ENCODE results near the gene MUC5AC. TPM values are rescaled to one million over a fixed set of nuclear protein-coding genes. Genes with fewer than 3 reads are reported as not detected.

Gene MUC5AC
- total RNA-seq, 1 donor from 2014 or later: not detected

DNA sequence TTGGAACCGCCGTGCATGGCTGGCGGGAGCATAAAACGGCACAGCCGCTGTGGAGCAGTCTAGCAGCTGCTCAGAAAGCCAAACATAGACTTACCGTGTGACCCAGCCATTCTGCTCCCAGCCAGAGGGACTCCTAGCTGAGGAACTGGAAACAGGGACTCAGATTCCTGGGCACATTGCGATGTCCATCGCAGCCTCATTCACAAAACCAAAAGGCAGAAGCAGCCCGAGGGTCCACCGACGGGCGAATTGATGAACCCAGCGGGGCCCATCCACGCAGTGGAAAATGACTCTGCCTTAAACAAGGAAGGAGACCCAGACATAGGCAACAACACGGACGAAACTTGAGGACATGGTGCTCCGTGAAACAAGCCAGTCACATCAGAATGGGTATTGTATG is 59.4 kb downstream of the MUC5AC start:
- peaks cover 44% of the 10 kb centered on the region for H3K27me3 Mint-ChIP-seq (ENCODE audit: unreplicated experiment)
- H3K4me3 Mint-ChIP-seq (ENCODE audit: unreplicated experiment): no peak overlapping the region
- H3K36me3 Mint-ChIP-seq (ENCODE audit: unreplicated experiment): peaks cover 2% of the 10 kb centered on the region

DNA sequence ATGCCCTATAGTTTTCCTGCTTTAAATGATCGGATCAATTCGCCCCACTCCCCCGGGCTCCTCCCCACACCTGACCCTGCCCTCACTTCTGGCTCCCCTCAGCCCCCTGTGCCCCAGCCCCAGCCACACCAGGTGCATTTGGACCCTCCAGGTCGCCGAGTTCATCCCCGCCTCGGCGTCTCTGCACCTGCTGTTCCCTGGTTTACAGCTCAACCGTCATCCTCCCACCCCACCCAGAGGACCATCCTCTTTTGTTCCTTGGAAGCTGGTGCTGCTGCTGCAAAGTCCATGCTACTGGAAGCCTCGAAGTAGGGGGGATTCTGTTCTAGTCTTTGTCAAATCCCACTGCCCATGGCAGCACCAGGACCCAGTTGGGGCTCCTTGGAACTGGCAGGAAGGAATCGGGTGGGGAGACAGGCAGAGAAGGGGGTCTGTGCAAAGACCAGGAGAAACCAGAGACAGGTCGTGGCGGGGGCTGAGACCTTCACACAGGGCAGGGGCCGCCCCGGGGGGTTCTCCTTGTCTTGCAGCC is 60.6 kb downstream of the MUC5AC start:
- TF ChIP-seq, protein P1, sequence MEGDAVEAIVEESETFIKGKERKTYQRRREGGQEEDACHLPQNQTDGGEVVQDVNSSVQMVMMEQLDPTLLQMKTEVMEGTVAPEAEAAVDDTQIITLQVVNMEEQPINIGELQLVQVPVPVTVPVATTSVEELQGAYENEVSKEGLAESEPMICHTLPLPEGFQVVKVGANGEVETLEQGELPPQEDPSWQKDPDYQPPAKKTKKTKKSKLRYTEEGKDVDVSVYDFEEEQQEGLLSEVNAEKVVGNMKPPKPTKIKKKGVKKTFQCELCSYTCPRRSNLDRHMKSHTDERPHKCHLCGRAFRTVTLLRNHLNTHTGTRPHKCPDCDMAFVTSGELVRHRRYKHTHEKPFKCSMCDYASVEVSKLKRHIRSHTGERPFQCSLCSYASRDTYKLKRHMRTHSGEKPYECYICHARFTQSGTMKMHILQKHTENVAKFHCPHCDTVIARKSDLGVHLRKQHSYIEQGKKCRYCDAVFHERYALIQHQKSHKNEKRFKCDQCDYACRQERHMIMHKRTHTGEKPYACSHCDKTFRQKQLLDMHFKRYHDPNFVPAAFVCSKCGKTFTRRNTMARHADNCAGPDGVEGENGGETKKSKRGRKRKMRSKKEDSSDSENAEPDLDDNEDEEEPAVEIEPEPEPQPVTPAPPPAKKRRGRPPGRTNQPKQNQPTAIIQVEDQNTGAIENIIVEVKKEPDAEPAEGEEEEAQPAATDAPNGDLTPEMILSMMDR (IDR thresholded peaks at IDR 0.05): no peak
- Mint-ChIP-seq H3K27ac (ENCODE audit: unreplicated experiment) (no peak overlapping the region), H3K27me3 (ENCODE audit: unreplicated experiment) (peaks cover 36% of the 10 kb centered on the region), H3K4me1 (ENCODE audit: unreplicated experiment) (no peaks in the 10 kb centered on the region), H3K36me3 (ENCODE audit: unreplicated experiment) (no peaks in the 10 kb centered on the region), H3K4me3 (ENCODE audit: unreplicated experiment) (no peak overlapping the region), H3K9me3 (ENCODE audit: unreplicated experiment) (no peaks in the 10 kb centered on the region)
- DNase-seq (ENCODE audit: extremely low spot score, unreplicated experiment): no peak

More for the DNA sequence above, 59.4 kb downstream of the MUC5AC start:
- TF ChIP-seq, protein P1 (IDR thresholded peaks at IDR 0.05): no peak
- Mint-ChIP-seq H3K9me3 (ENCODE audit: unreplicated experiment) (peaks cover 3% of the 10 kb centered on the region), H3K27ac (ENCODE audit: unreplicated experiment) (no peak overlapping the region), H3K4me1 (ENCODE audit: unreplicated experiment) (no peaks in the 10 kb centered on the region)
- DNase-seq (ENCODE audit: extremely low spot score, unreplicated experiment): no peak

DNA sequence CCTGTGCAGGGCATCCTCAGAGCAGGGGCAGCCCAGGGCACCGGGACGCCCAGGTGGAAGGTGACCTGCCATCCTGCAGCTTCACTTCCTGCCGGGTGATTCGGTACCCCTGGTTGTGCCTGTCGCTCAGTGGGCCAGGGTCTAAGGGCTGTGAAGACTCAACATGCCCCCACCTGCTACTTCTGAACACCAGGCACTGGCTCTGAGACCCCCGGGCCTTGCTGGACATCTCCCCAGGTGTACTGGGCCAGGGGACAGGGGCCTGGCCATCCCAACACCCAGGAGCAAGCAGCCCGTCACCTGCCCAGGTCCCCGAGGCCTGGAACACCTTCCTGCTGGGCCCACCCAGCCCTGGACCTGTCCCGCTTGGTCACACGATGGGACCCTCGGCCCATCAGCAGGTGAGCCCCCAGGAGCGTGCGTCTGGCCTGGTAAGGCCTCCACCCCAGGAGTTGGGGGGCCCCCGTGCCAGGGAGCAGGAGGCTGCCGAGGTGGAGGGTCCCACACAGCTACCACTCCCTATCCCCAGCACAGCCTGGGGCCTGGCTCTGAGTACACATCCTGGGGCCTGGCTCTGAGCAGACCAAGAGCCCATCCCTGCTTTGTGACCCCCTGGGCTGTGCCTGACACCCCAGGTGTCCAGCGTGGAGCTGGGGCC is 61.2 kb downstream of the MUC5AC start:
- Mint-ChIP-seq H3K36me3 (ENCODE audit: unreplicated experiment) (no peaks in the 10 kb centered on the region), H3K27ac (ENCODE audit: unreplicated experiment) (no peak overlapping the region), H3K27me3 (ENCODE audit: unreplicated experiment) (peaks cover 33% of the 10 kb centered on the region), H3K4me3 (ENCODE audit: unreplicated experiment) (no peak overlapping the region), H3K4me1 (ENCODE audit: unreplicated experiment) (no peaks in the 10 kb centered on the region), H3K9me3 (ENCODE audit: unreplicated experiment) (no peaks in the 10 kb centered on the region)
- DNase-seq (ENCODE audit: extremely low spot score, unreplicated experiment): no peak
- TF ChIP-seq, protein P1 (IDR thresholded peaks at IDR 0.05): no peak

DNA sequence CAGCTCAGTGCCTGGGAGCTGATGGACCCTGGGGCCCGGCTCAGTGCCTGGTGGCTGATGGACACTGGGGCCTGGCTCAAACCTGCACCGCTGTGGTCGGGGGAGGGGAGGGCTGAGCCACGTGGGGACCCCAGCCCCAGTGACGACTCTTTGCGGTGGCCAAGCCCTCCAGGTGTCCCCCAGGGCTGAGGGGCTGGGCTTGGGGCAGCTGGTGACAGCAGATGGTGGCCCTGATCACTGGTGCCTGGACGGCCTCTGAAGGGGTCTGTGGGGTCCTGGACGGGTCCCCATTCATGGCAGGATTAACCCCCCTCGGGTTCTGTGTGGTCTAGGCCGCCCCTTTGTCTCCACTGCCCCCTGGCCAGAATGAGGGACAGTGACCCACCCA is 61.7 kb downstream of the MUC5AC start:
- no peaks in the 10 kb centered on the region for H3K36me3 Mint-ChIP-seq (ENCODE audit: unreplicated experiment)
- H3K4me3 Mint-ChIP-seq (ENCODE audit: unreplicated experiment): no peak overlapping the region
- no peaks in the 10 kb centered on the region for H3K4me1 Mint-ChIP-seq (ENCODE audit: unreplicated experiment)
- TF ChIP-seq, protein P1 (IDR thresholded peaks at IDR 0.05): no peak
- no peaks in the 10 kb centered on the region for H3K9me3 Mint-ChIP-seq (ENCODE audit: unreplicated experiment)
- no peak for DNase-seq (ENCODE audit: extremely low spot score, unreplicated experiment)
- no peak overlapping the region for H3K27ac Mint-ChIP-seq (ENCODE audit: unreplicated experiment)
- peaks cover 27% of the 10 kb centered on the region for H3K27me3 Mint-ChIP-seq (ENCODE audit: unreplicated experiment)

DNA sequence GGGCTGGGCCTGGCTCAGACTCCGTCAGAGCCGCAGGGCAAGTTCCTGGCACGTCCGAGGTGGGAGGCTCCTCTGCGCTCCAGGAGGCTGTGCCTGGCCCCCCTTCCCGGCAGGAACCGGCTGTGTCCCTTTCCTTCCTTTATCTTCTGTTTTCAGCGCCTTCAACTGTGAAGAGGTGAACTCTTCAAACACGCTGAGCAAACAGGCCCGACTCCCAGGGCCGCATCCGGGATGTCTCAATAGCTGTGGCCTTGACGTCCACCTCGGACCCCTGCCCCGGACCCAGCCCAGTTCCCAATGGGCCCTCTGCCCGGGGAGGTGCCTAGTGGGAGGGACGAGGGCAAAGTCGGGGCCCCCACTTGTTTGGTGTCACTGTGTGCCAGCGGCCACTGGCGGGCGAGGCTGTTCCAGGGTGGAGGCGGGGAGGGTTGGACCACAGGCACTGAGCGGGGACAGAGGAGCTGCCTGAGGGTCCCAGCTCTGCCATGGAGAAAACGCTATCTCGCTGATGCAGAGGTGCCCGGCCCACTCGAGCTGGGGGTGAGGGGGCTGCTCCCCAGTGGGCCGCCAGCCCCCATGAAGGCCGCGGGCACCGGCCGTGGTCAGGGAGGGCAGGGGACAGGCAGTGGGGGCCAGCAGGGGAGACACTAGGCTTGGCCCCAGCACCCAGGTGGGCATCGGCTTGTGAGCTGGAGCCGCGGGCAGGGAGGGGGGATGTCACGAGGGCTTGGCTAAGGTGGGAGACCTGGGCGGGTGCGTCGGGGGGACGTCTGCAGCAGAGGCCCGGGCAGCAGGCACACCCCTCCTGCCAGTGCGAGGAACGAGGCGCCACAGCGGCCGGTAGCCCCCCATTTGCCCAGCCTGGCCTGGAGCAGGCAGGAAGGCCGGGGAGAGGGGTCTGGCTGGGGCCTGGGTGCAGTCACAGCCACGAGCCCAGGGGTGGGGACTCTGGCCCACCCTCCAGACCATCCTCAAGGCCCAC is 62.4 kb downstream of the MUC5AC start:
- Mint-ChIP-seq H3K4me1 (ENCODE audit: unreplicated experiment) (no peaks in the 10 kb centered on the region), H3K36me3 (ENCODE audit: unreplicated experiment) (no peaks in the 10 kb centered on the region), H3K4me3 (ENCODE audit: unreplicated experiment) (no peak overlapping the region), H3K27me3 (ENCODE audit: unreplicated experiment) (peaks cover 21% of the 10 kb centered on the region), H3K27ac (ENCODE audit: unreplicated experiment) (no peak overlapping the region), H3K9me3 (ENCODE audit: unreplicated experiment) (no peaks in the 10 kb centered on the region)
- TF ChIP-seq, protein P1 (IDR thresholded peaks at IDR 0.05): no peak
- no peak for DNase-seq (ENCODE audit: extremely low spot score, unreplicated experiment)
